Measurements from ENCODE around the gene IPCEF1.
"Not testable (repeated sequence)": the region's sequence is repeated elsewhere in the genome, so short reads cannot be mapped to it uniquely, and the experiment has no call there.

Gene IPCEF1

GRCh38 chr6:154329350-154330170, 27.0 kb downstream of the IPCEF1 start:
- no peak for DNase-seq

DNA sequence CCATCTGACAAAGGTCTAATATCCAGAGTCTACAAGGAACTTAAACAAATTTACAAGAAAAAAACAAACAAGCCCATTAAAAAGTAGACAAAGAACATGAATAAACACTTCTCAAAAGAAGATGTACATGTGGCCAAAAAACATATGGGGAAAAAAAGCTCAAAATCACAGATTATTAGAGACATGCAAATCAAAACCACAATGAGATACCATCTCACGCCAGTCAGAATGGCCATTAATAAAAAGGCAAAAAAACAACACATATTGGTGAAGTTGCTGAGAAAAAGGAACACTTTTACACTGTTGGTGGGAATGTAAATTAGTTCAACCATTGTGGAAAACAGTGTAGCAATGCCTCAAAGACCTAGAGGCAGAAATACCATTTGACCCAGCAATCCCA, 29.3 kb downstream of the IPCEF1 start:
- not testable (repeated sequence) for DNase-seq

DNA sequence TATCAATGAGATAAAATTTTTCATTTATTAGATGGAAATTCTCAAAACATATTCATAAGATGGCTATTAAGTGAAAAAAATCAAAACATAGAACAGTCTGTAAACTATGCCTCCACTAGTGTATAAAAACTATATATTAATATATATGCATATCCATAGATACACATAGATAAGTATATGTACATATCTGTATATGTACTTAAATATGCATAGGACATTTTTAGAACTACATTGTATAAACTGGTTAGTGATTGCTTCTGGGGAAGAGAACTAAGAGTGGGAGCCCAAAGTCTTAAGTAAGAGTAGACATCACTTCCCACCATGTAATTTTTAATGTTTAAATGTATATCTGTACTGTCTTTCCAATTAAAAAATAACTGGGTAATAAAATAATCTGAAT, 31.5 kb downstream of the IPCEF1 start:
- DNase-seq, result no peak

DNA sequence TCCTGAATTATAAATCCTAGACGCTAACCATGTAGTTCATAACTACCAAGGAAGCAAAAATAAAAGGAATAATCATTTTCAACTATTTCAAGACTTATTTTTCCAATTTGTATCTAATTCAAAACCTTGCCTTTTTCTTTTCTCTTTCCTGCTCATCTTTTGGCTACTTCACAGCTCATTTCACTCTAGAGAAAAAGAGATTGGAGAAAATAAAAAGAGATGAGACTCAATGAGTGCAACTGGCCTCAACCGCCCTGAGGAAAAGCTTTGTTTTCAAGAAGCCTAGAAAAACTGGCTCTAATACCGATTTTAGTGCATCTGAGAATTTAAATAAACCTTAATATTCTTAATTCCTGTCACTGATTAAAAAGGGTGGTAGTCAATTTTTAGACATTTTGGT, 36.4 kb downstream of the IPCEF1 start:
- DNase-seq, result no peak

DNA sequence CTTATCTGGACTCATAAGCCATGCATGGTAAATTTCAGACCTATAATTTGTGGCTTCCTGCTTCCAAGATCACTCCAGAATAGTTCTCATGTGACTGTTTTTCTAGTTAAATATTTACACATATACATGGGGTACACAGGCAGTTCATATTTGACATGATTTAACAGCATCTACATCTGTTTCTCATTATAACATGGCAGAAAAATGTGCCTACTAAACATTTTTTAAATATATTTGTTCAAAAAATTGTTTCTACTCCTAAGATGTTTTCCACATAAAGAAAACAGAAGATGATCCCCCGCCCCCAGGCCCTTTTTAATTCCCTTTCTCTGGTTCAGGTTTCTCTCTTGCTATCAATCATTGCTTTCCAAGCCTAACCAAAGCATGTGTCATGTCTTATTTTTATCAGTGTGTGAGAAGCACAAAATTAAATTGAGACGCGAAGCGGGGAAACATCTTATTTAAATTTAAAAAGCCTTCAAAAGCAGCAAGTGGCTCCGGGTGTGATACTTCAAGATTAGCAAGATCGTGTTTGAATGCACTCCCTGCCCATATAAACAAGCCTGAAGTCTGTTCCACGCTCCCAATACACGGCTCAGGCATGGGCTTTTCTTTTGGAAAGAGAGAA, 37.3 kb downstream of the IPCEF1 start:
- DNase-seq, result no peak

- DNase-seq, result no peak
Observed at GRCh38 chr6:154318721-154319120, 37.9 kb downstream of the IPCEF1 start.

GRCh38 chr6:154316131-154316530, 40.5 kb downstream of the IPCEF1 start:
- no peak for DNase-seq

DNA sequence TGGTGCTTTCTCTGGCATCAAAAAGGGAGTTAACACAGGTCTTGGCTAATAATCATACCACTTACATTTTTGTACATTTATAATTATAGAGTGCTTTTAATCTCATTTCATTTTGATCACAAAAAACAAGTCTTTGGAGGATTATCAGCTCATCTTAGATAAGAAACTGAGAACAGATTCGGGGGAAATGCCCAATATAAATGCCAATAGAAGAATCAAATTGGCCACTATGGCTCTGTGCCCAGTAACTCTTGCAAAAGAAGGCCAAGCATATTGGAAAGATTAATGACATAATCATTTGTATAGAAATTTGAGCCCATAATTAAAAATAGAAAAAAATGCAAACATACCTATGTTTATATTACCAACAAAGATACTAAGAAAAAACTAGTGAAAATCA, 42.5 kb downstream of the IPCEF1 start:
- DNase-seq, result no peak

- no peak for DNase-seq
Observed at GRCh38 chr6:154308986-154309385, 47.6 kb downstream of the IPCEF1 start.

GRCh38 chr6:154307696-154308425, 48.7 kb downstream of the IPCEF1 start:
- DNase-seq, result no peak

GRCh38 chr6:154307147-154307546, 49.5 kb downstream of the IPCEF1 start:
- not testable (repeated sequence) for DNase-seq

DNA sequence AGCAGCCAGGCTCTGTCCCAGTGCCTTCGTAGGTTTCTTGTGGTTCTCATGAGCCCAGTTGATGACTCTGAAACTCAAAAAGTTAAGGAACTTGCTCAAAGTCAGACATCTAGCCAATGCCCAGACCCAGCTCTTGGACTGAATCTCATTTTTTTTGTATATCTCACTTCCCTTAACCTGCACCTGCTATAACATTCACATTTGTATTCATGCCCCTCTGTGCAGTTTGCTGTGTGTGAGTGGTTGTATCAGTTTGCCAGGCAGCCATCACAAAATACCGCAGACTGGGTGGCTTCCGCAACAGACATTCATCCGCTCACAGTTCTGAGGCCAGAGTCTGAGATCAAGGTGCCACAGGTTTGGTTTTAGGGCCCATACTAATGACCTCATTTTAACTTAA, 49.9 kb downstream of the IPCEF1 start:
- DNase-seq, result no peak

- no peak for DNase-seq
Observed at GRCh38 chr6:154304191-154304590, 52.4 kb downstream of the IPCEF1 start.

DNA sequence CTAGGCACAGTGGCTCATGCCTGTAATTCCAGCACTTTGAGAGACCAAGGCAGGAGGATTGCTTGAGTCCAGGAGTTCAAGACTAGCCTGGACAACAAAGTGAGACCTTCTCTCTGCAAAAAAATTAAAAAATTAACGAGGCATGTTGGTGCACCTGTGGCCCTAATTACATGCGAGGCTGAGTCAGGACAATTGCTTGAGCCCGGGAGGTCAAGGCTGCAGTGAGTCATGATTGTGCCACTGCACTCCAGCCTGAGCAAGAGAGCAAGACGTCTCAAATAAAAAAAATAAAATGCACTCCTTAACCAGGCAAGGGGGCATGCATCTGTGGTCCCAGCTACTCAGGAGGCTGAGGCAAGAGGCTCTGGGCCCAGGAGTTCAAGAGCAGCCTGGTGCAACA, 53.0 kb downstream of the IPCEF1 start:
- DNase-seq, result not testable (repeated sequence)

- no peak for DNase-seq
Observed at GRCh38 chr6:154301839-154302752, 54.5 kb downstream of the IPCEF1 start.

- DNase-seq, result no peak
Observed at GRCh38 chr6:154301086-154301625, 55.4 kb downstream of the IPCEF1 start.

GRCh38 chr6:154298297-154298696, 58.3 kb downstream of the IPCEF1 start:
- no peak for DNase-seq

DNA sequence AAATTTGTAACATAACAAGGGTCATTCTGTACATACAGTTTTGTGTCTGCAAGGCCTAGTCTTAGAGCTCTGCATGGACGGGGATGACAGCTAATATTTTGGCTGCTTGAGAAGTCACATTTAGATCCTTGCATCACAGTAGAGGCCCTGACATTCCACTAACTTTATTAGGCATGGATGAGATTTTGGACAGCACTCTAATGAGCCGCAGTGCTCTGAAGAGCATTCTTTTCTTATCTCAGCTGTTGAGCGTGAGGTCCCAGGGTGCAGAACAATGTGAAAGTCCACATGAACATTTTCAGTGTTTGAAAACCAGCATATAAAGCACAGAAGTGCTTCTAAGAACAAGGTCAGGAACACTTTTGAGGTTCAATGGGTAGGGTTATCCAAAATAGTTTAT, 58.9 kb downstream of the IPCEF1 start:
- no peak for DNase-seq

DNA sequence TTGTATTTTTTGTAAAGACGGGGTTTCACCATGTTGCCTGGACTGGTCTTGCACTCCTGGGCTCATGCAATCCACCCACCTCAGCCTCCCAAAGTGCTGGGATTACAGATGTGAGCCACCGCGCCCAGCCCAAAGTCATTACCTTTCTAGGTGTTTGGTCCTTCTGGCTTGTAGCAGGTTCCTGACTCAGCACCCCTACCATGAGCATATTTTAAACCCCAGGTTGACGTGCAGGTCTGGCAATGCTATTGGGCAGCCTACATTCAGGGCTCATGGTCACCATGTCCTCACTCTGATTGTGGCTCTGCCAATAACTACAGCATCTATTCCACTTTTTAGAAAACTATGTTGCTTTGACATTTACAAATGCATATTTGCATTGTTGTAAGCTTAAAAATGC, 59.4 kb downstream of the IPCEF1 start:
- DNase-seq, result no peak

- DNase-seq, result no peak
Observed at GRCh38 chr6:154295733-154296132, 60.9 kb downstream of the IPCEF1 start.

GRCh38 chr6:154292855-154293519, 63.6 kb downstream of the IPCEF1 start:
- DNase-seq, result no peak

DNA sequence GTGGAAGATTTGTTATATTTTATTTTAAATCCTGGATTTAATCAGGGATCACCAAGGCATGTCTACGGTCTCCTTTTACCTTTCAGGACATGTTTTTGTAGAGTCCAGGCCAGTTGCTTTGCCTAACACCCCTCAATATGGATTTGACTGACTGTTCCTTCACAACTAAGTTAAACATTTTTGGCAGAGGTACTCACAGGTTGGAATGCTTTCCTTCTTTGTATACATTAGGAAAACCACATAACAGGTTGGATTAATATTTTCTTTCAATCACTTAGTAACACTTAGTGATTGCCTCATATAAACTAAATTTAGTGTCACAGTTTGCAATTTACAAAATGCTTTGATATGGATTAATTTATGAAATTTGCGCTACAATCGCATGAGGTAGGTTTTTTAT, 64.5 kb downstream of the IPCEF1 start:
- no peak for DNase-seq
